GM23338 (cell line): ENCODE data around the gene TUBD1. TPM values are rescaled to one million over a fixed set of nuclear protein-coding genes. Genes with fewer than 3 reads are reported as not detected.

Experiments used
- CTCF ChIP-seq, 2 experiments: fragments of 200-600 bp in 1 of 2; sonication (generic) in 1 of 2; conservative IDR thresholded peaks; 2 replicates each; pipeline versions ENCODE4 v1.5.1 to v1.6.1; 2016 to 2017; ENCODE audit warnings: antibody characterized with exemption in 2 of 2, low read depth in 2 of 2, mild to moderate bottlenecking in 2 of 2, moderate library complexity in 1 of 2
- EZH2phosphoT487 ChIP-seq: fragments of 200-600 bp; sonication (generic); IDR thresholded peaks from one replicate; pipeline ENCODE4 v1.8.1; 2018; ENCODE audit warnings: antibody characterized with exemption; ENCODE audit not compliant: unreplicated experiment
- REST ChIP-seq: IDR thresholded peaks from one replicate; pipeline ENCODE4 v1.6.1; 2018; ENCODE audit warnings: antibody characterized with exemption; ENCODE audit not compliant: unreplicated experiment
- ZNF114 ChIP-seq: fragments of 250-450 bp; sonication (Bioruptor Pico); IDR thresholded peaks from 2 replicates; pipeline ENCODE4 v1.5.0; 2020; ENCODE audit warnings: mild to moderate bottlenecking, moderate library complexity
- ZNF462 ChIP-seq: fragments of 250-450 bp; sonication (Bioruptor Pico); IDR thresholded peaks from 2 replicates; pipeline ENCODE4 v1.5.0; 2020; ENCODE audit warnings: mild to moderate bottlenecking, moderate library complexity
- polyA plus RNA-seq: library from polyadenylated mRNA; unstranded; fragments of >200 nt; fragmentation: Nextera tagmentation; extraction: Ambion mirVana; gene quantifications from 2 replicates; pipeline ENCODE4 v1.2.1, GENCODE V29; 2016
- total RNA-seq: library from RNA; depleted of rRNA; stranded (reverse); fragments of >200 nt; shearing (Covaris generic); gene quantifications from 2 replicates; pipeline ENCODE4 v1.2.3, GENCODE V29; 2014

TUBD1 gene
- total and polyA plus RNA-seq, 2 experiments from 2014 or later: 11.6 to 13.8 TPM

- TF ChIP-seq ZNF462 (CRISPR knock-in tag) (no peak), ZNF114 (no peak), CTCF (conservative IDR thresholded peaks at IDR 0.05; ENCODE audit: low read depth in 2 of 2) (no peak), REST (no peak), EZH2phosphoT487 (no peak)
Observed at GRCh38 chr17:59863616-59864015, 29.1 kb downstream of the TUBD1 start (continued).
